Mucosa of rectum (tissue), 2 donors: ENCODE results near the gene TAF1C.

Source experiments
- H3K27ac ChIP-seq, 2 donors: one replicate each; pipeline ENCODE4 v1.7.0; 2013; ENCODE audit warnings: inconsistent platforms in 2 of 2, low read depth in 2 of 2, low read length in 2 of 2
- H3K27me3 ChIP-seq, 2 donors: one replicate each; pipeline ENCODE4 v1.7.0; 2013; ENCODE audit warnings: low read length in 2 of 2; ENCODE audit not compliant: control insufficient read depth in 2 of 2, insufficient read depth in 2 of 2
- H3K36me3 ChIP-seq, 2 donors: one replicate each; pipeline ENCODE4 v1.7.0; 2013; ENCODE audit warnings: low read length in 2 of 2; ENCODE audit not compliant: control insufficient read depth in 2 of 2, insufficient read depth in 2 of 2
- H3K4me1 ChIP-seq, 2 donors: one replicate each; pipeline ENCODE4 v1.7.0; 2013; ENCODE audit warnings: low read length in 2 of 2, mild to moderate bottlenecking in 1 of 2; ENCODE audit not compliant: control insufficient read depth in 2 of 2, insufficient read depth in 2 of 2
- H3K4me3 ChIP-seq, 2 donors: one replicate each; pipeline ENCODE4 v1.7.0; 2013; ENCODE audit warnings: low read length in 2 of 2
- H3K9ac ChIP-seq, 2 donors: one replicate each; pipeline ENCODE4 v1.7.0; 2013; ENCODE audit warnings: low read length in 2 of 2, low read depth in 1 of 2, mild to moderate bottlenecking in 1 of 2
- H3K9me3 ChIP-seq, 2 donors: one replicate each; pipeline ENCODE4 v1.7.0; 2013; ENCODE audit warnings: low read length in 2 of 2; ENCODE audit not compliant: control insufficient read depth in 2 of 2
- donor health status: healthy.
- donor health status: Normal muscosa, but diverticular disease.

The TAF1C gene

DNA sequence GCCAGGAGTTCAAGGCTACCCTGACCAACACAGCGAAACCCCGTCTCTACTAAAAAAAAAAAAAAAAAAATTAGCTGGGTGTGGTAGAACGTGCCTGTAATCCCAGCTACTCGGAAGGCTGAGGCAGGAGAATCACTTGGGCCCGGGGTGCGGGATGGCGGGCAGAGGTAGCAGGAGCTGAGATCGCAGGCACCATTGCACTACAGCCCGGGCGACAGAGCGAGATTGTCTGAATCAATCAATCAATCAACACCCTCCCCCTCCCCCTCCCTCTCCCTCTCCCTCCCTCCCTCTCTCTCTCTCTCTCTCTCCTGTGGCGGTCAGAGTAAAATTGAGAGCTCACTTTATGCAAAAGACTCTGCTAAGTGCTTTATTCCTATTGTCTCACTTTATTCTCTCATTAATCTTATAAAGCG lies 43.1 kb downstream of the TAF1C start:
- H3K27me3 ChIP-seq, result no peaks in the 10 kb centered on the region
- H3K36me3 ChIP-seq, result no peaks in the 10 kb centered on the region
- peak overlapping the region in 1 of 2 donors; percentile 82 for H3K4me3 ChIP-seq
- peaks cover 0 to 13% of the 10 kb centered on the region in 2 donors for H3K4me1 ChIP-seq
- no peak overlapping the region for H3K27ac ChIP-seq
- peak overlapping the region; percentile 68 to 70 for H3K9ac ChIP-seq
- no peaks in the 10 kb centered on the region for H3K9me3 ChIP-seq

DNA sequence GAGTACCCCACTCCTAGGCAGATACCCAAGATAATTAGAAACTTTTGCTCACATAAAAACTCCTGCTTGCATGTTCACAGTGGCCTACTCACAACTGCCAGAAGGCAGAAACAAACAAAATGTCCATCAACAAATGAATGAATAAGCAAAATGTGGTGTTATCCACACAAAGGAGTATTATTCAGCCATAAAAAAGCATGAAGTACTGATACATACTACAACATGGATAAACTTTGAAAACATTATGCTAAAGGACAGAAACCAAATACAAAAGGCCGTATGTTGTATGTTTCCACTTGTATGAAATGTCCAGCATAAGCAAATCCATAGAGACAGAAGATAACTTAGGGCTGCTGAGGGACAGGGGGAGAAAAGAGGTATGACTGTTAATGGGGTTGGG lies 43.8 kb downstream of the TAF1C start:
- Histone ChIP-seq H3K9ac (no peak overlapping the region), H3K27me3 (no peaks in the 10 kb centered on the region), H3K9me3 (no peaks in the 10 kb centered on the region), H3K4me1 (peaks cover 0 to 13% of the 10 kb centered on the region in 2 donors), H3K4me3 (no peak overlapping the region), H3K27ac (no peak overlapping the region), H3K36me3 (no peaks in the 10 kb centered on the region)

DNA sequence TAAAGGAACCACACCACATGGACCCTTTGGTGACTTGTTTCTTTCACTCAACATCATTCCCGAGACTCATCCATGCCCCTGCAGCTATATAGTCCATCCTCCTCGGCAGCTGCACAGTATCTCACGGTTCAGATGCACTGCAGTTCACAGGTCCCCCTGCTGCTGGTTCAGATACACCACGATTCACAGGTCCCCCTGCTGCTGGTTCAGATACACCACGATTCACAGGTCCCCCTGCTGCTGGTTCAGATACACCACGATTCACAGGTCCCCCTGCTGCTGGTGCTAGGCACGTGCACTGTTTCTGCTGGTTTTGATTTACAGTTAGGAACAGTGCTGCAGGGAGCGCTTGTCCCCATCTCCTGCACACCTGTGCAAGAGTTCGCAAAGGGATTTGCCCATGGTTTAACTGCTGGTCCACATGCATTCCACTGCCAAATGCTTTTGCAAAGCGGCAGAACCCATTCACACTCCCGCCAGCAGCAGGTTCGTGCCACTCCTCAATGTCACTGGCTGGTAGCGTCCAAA lies 45.6 kb downstream of the TAF1C start:
- Histone ChIP-seq H3K27me3 (no peaks in the 10 kb centered on the region), H3K9ac (no peak overlapping the region), H3K4me3 (no peak overlapping the region), H3K36me3 (no peaks in the 10 kb centered on the region), H3K4me1 (peaks cover 0 to 13% of the 10 kb centered on the region in 2 donors), H3K27ac (no peak overlapping the region), H3K9me3 (no peaks in the 10 kb centered on the region)

DNA sequence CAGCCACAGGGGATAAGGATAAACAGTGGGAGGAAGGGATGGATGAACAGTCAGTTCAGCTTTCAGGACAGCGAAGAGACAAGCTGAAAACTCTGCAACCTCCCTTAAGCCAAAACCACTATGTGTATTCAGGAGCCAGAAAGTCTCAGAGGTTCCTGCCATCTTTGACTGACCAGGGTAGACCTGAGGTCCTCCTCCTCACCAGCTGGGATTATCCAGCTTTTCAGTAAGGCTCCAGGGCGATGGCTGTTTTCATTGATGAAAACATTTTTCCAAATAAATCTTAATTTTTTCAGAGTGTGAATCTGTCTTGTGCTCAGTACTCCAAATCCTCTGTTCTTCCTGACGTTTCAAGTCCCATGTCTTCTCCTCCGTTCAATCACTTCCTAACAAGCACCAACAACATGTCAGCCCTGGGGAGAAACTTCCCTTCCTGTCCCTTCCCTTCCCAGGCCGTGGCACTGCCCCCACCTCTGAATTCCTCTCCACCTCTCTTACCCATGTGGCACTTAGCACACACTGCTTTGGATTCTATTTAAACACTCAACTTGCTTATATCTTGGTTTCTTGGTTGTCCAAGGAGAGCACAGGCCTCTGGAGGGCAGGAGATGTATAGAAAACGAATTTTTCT lies 47.1 kb downstream of the TAF1C start:
- no peak overlapping the region for H3K9ac ChIP-seq

DNA sequence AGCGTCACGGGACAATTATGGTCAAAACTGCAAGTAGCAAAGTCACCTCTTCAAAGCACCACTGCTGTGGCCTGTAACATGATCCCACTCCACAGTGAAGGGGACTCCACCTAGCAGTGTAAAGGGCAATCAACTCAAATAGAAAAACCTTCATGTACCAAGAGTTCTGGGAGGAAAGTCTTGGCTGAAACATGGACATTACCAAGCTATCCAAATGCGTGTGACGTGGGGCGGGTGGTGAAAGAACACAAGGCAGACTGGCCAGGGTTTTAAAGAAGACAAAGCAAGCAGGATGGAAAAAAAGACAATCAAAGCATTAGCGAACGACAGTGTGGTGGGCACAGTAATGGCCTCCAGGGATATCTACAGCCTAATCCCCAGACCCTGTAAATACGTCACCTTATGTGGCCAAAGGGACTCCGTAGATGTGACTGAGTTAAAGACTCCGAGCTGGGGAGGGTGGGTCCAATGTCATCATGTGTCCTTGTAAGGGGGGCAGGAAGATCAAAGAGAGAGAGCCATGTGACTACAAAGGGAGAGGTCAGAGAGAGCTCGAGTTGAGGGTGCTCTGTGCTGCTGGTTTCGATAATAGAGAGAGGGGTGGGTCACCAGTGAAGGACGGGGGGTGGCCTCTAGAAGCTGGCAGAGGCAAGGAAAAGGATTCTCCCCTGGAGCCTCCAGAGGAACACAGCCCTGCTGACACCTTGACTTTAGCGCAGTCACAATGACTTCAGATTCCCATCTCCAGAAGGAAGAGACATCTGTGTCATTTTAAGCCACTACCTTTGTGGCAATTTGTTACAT lies 47.8 kb downstream of the TAF1C start:
- no peaks in the 10 kb centered on the region for H3K36me3 ChIP-seq
- no peaks in the 10 kb centered on the region for H3K27me3 ChIP-seq
- no peak overlapping the region for H3K9ac ChIP-seq
- peaks cover 0 to 3% of the 10 kb centered on the region in 2 donors for H3K4me1 ChIP-seq
- no peaks in the 10 kb centered on the region for H3K9me3 ChIP-seq
- H3K4me3 ChIP-seq, result no peak overlapping the region
- H3K27ac ChIP-seq, result no peak overlapping the region

More for the DNA sequence above, 47.1 kb downstream of the TAF1C start:
- Histone ChIP-seq H3K27ac (no peak overlapping the region), H3K4me3 (no peak overlapping the region), H3K27me3 (no peaks in the 10 kb centered on the region), H3K4me1 (peaks cover 0 to 8% of the 10 kb centered on the region in 2 donors), H3K9me3 (no peaks in the 10 kb centered on the region), H3K36me3 (no peaks in the 10 kb centered on the region)

DNA sequence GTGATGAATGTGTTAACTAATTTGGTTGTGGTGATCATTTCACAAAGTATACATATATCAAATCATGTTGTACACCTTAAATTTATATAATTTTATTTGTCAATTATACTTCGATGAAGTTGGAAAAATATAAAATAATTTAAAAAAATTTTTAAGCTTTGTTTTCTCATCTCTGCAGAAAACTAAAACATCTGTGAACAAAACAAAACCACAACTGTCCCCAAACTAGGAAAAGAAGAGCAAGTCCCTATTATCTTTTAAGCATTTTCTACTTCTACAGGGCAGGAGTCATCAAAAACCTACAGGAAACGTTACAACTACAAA lies 48.4 kb downstream of the TAF1C start:
- Histone ChIP-seq H3K27ac (no peak overlapping the region), H3K9ac (no peak overlapping the region), H3K9me3 (no peaks in the 10 kb centered on the region), H3K36me3 (no peaks in the 10 kb centered on the region), H3K27me3 (no peaks in the 10 kb centered on the region), H3K4me1 (no peaks in the 10 kb centered on the region), H3K4me3 (no peak overlapping the region)

DNA sequence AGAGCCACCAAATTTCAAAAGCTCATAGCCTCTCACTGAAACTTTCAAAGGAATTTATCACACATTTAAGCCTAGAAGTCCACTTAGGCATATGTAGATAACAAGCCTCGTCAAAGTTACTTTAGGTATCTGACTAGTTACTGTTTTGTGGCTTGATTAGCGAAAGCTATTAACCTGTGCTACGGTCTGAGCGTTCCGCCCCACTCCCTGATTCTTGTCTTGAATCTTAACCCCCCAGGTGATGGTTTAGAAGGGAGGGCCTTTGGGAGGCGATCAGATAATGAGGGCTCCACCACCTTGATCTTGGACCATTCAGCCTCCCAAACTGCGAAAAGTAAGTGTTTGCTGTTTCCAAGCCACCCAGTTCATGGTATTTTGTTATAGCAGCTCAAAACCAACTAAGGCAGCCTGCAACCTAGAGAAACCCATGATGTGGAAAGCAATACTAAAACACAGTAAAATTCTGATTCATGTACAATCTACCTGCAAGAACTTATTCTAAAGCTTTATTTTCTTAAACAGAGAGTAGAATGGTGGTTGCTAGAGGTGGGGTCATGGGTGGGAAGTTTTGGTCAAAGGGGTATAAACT lies 49.0 kb downstream of the TAF1C start:
- Histone ChIP-seq H3K27me3 (no peaks in the 10 kb centered on the region), H3K4me3 (no peak overlapping the region), H3K9me3 (no peaks in the 10 kb centered on the region), H3K27ac (no peak overlapping the region), H3K36me3 (no peaks in the 10 kb centered on the region), H3K4me1 (no peaks in the 10 kb centered on the region), H3K9ac (no peak overlapping the region)

DNA sequence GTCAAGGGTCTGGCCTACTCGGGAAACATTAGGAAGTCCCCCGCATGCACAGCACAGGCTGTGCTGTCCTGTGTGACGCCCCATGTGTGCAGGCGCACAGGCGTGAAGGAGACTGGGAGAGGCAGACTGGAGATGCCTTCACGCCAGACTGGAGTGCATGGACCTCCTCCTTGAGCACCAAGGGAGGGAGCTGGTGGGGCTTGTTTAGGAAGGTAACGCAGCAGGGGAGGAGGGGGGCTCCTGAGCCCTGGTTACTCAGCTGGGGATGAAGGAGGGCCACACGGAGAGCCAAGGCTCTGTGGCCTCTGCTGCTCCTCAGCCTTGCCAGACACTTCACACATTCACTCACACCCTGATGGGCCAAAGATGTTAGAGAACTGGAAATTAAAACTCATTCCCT lies 49.6 kb downstream of the TAF1C start:
- H3K27ac ChIP-seq, result no peak overlapping the region
- no peaks in the 10 kb centered on the region for H3K9me3 ChIP-seq
- no peaks in the 10 kb centered on the region for H3K36me3 ChIP-seq
- H3K9ac ChIP-seq, result no peak overlapping the region
- H3K4me1 ChIP-seq, result no peaks in the 10 kb centered on the region
- H3K27me3 ChIP-seq, result no peaks in the 10 kb centered on the region
- H3K4me3 ChIP-seq, result no peak overlapping the region

DNA sequence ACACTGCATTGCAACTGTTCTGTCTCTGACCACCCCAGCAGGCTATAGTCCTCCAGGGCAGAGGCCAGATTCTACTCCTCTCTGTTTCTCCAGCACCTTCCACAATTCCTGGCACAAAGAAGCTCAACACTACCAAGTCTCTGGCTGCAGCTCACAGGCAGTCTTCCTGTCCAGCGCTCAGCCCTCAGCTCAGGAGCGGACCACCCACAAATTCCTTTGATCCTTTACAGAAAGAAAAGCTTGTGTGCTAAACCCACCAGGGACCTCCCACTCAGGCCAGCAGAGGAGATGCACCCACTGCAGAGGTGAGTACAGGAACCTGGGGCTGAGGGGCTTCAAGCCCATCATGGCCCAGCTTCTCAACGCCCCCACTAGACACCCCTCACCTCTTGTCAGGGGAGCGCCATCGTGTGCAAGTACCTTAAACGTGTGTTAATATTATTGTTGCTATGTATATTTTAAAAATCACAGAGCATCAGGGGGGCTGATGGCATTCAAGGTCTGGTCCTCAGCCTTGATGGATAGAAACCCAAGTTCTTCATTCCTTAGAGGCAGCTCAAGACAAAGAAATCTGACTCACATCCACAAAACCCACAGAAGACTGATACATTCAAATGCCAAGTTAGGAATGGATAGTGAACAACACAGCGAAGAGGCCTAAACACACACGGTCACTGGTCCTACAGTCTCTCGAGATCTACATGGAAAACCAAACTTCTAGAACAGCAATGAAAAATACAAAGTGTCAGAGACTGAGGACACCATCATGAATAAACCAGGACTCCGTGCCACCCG lies 50.3 kb downstream of the TAF1C start:
- Histone ChIP-seq H3K27me3 (no peaks in the 10 kb centered on the region), H3K9me3 (no peaks in the 10 kb centered on the region), H3K4me1 (no peaks in the 10 kb centered on the region), H3K4me3 (no peak overlapping the region), H3K9ac (no peak overlapping the region), H3K27ac (no peak overlapping the region), H3K36me3 (no peaks in the 10 kb centered on the region)
